ENCODE results near the gene DAGLA.
A peak's percentile ranks its signal among the peaks of the same experiment; 100 is the strongest.

The DAGLA gene

DNA sequence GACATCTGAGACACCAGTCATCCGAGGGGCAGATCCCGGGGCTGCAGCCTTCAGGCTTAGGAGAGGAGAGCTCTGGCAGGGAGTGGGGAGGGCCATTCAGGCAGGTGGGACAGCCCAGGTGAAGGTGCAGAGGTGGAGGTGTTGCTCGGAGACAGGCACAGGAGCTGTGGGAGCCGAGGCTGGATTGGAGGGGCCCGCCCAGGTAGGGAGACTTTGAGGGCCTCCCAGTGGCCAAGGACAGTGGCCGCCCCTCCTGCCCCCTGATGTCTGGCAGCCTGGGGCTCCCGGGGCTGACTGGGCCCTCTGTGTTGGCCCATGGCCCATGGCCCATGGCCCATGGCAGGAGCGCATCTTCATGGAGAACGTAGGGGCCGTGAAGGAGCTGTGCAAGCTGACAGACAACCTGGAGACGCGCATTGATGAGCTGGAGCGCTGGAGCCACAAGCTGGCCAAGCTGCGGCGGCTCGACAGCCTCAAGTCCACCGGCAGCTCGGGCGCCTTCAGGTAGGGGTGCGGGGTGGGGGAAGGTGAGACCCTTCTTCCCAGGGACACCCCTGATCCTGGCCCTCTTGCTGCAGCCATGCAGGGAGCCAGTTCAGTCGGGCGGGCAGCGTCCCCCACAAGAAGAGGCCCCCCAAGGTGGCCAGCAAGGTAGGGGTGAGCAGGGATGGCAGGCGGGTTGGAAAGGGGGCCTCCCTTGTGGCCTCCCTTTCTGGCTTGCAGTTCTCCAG, 98.9 kb downstream of the DAGLA start:
- DNase-seq (ENCODE audit: low read depth in 3 of 3), result no peak

DNA sequence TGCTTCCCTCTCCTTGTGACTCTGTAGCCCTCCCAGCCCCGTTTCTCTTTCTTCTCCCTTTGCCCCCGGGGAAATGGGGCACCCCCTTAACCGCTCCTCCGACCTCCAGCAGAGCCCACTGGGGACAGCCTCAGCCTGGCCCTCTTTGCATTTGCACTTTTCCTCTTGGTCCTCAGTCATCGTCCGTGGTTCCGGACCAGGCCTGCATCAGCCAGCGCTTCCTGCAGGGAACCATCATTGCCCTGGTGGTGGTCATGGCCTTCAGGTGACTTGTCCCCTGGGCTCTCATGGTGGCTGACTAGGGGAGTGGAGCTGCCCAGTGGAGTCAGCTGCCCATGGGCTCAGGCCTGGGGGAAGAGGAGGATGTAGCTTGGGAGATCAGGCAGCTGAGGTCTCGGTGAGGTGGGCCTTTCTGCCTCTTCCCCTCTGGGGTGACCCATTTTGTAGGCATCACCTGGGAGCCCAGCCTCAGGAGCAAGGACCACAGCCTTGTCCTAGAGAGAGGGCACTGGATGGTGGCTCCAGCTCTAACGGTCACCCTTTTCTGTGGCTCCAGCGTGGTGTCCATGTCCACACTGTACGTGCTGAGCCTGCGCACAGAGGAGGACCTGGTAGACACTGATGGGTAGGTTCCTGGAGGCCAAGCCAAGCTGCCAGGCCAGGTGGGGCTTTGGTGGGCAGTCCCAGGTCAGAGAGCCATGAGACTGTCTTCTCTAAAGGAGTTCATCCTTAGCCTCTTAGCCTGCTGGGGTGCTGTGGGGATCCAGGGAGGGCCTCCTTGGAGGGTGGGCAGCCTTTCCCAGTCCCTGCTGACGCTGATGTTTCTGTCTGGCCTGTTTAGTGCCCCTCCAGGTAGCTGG, 99.7 kb downstream of the DAGLA start:
- DNase-seq (ENCODE audit: low read depth in 3 of 3), result no peak

DNA sequence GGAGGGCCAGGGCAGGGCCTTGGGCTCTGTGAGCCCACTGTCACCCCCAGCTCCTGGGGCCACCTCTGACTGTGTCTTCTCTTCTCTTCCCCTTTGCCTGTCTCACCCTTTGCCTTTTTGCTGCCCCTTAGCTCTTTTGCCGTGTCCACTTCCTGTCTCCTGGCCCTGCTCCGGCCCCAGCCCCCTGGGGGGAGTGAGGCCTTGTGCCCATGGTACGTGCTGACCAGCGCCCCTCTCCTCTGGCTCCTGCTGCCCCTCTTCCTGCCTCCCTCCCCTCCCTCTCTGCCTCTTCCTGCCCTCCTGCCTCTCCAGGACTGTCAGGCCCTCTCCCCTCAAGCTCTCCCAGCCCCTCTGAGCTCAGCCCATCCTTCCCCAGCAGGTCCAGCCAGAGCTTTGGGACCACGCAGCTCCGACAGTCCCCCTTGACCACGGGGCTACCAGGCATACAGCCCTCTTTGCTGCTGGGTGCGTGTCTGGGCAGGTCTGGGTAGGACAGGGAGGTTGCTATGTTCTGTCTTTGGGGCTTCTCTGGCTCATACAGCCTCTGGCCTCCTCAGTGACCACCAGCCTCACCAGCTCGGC, 100.5 kb downstream of the DAGLA start:
- no peak for DNase-seq (ENCODE audit: low read depth in 3 of 3)

DNA sequence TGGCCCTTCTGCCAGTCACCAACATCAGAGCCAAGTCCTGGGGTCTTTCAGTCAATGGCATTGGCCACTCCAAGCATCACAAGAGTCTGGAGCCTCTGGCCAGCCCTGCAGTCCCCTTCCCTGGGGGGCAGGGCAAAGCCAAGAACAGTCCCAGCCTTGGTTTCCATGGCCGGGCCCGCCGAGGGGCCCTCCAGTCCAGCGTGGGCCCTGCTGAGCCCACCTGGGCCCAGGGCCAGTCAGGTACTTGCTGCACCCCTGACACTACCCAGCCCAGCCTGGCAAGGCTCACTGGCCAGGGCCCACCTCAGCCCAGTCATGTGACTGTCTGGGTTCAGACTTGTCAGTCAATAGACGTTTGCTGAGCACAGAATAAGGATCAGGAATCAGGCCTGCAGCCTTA, 101.4 kb downstream of the DAGLA start:
- DNase-seq (ENCODE audit: low read depth in 3 of 3), result no peak

DNA sequence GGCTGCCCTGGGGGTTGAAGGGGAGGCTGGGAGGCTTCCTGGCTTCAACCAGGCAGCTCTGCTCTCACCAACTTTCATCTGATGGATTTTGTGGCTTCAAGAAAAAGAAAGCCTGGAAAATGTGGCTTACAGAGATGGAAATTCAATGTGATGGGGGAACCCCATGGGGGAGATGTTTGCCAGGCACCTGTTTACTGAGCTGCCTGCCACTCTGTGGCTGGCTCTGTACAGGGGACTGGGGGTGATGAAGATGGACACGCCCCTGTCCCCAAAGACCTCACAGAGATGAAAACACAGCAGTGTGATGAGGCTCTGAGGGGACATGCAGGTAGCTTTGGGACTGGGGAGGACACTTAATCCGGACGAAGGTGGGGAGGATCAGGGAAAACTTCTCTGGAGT, 102.1 kb downstream of the DAGLA start:
- no peak for DNase-seq (ENCODE audit: low read depth in 3 of 3)

DNA sequence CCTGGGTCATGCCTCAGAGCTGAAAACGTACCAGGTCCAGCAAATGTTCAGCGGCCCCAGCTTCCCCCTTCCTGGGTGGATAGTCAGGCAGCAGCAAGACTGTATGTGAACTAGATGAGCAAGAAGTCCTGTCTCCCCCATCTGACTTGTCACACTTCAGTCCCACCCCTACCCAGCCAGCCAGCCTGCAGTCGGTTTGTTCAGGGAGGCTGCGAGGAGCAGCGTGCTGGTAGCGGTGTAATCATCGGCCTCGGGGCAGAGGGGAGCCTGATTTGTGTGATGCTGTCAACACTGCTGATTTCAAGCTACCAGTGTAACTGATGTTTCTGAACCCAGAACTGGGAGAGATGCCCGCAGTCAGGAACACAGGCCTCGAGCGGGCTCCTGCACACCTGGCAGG, 102.7 kb downstream of the DAGLA start:
- no peak for DNase-seq (ENCODE audit: low read depth in 3 of 3)

DNA sequence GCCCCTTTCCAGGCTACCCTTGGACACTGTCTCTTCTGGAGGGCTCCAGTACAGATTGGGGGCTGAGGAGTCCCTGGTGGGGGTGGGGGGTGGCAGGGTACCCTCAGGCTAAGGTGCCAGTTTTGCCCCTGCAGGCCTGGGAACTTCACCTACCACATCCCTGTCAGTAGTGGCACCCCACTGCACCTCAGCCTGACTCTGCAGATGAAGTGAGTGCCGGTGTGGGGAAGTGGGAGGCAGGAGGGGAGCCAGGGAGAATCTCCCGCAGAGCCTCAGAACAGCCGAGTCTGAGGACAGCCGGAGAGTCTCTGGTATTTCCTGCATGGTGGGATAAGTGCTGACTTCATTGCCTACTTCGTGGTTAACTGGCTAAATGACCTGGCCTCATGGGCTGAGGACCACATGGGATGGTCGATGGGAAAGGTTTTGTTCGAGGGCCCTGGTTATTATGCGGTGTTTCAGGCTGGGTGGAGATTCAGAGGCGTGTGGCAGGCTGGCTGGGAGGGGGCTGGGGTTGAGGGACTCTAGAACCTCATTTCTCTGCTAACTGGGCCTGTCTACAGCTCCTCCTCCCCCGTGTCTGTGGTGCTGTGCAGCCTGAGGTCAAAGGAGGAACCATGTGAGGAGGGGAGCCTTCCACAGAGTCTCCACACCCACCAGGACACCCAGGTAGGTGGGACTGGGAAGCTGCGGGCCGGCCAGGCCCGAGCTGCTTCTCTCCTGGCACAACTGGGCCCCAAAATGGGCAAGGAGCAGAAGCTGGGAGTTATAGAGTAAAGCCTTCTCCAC, 103.7 kb downstream of the DAGLA start:
- no peak for DNase-seq (ENCODE audit: low read depth in 3 of 3)

DNA sequence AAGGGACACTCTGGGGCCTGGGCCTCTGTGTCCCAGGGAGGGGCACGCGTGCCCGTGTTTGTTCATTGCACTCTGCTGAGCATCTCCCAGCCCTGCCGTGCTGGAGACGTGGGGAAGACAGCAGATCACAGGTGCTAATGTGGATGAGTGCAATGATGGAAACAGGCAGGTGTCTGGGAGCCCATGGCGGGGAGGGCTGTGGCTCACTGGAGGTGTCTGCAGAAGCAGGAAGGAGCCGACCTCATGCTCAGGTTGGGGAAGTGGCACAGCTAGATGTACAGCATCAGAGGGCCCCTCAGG, 104.3 kb downstream of the DAGLA start:
- DNase-seq (ENCODE audit: low read depth in 3 of 3), result no peak

DNA sequence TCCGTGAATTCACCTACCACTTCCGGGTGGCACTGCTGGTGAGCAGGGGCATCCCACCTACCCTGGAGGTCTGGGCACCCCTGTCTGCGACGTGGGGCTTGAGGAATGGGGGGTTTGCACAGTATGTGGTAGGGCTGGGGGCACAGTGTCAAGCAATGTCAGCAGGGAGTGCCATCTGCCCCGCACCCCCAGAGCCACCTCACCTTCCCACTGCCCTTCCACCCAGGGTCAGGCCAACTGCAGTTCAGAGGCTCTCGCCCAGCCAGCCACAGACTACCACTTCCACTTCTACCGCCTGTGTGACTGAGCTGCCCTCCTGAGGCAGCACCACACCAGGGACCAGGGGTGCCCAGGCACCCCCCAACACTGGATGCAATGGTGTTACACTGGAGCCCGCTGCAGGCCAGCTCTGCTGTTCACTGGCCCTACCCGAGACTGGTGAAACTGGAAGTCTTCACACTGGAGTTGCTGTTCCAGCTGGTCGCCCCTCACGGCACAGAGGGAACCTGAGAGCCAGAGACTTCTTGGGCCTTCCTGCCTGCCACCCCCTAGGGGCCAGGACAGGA, 105.7 kb downstream of the DAGLA start:
- DNase-seq (ENCODE audit: low read depth in 3 of 3), result no peak

DNA sequence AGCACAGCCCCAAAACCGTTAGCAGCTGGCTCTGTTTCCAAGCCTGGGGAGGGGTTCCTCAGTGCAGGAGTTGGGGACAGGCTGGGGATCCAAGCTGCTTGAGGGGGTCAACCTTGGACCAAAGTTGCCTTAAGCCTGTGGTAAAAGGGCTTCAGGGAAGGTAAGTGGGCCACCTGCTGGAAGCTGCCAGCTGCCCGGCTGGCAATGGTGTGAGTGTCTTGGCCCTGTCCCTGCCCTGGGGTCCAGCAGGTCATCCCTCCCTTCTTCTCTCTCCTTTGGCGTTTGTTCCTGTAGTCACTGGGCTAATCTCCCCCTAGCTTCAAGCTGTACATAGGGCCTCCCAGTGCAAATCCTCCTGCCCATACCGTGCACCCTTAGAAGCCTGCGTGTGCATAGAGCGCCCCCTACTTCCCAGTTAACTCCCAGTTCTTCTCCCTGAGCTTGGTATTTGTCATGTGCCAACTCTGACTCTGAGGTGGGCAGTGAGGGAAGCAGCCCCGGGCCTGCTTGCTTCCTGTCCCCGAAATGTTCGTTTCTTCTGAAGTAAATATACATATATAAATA, 107.8 kb downstream of the DAGLA start:
- DNase-seq (ENCODE audit: low read depth in 3 of 3), result no peak

DNA sequence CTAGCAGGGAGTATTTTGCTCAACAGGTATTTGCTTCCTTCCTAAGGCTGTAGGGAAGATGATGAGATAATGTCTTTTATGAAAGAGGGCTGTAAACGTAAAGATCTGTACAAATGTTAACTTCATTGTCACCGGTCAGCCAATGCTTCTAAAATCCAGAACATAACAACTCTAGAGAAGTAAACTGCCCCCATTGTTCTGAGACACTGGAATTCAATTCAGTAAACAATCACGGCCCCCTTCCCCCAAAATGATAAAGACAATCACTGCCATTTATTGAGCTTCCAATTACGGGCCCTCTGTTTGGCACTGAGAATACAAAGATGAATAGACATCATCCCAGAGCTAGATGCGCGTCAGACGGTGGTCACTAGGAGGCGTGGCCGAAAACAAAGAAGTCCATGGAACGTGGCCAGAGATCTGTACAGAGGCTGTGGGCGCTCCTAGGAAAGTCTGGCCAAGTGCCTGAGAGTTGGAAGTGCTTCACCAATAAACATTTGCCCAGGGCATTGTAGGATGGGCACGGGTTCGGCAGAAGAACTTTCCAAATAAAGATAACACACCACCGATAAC, 111.6 kb downstream of the DAGLA start:
- DNase-seq (ENCODE audit: low read depth in 3 of 3), result peak; percentile 21 to 33 (median 22)

DNA sequence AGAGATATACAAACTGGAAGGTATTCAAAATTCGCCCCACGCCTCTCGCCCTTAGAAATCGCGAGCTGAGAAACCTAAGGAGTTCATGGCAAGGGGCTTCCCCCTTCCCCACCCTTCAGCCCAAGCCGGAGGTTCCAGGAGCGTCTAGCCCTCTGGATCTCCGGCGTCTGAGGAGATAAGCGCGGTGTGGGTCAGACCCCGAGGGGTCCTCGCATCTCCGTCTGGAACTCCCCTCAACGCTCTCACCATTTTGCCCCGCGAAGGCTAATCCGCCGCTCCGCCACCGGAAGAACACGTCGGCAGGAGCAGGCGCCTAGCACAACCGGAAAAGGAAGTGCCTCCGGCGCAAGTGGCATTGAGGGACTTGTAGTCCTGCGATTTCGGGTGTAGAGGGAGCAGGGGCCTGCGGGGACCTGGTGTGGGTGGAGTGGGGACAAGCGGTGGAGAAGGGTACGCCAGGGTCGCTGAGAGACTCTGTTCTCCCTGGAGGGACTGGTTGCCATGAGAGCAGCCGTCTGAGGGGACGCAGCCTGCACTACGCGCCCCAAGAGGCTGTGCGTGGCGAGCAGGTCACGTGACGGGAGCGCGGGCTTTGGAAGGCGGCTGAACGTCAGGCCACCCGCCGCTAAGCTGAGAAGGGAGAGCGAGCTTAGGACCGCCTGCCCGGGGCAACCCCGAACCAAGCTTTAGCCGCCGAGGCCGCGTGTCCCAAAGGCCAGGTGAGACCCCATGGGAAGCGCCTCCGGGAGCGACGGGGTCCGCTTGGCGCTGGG, 112.3 kb downstream of the DAGLA start, which contains the start of the genes FEN1 and TMEM258:
TSS of gene FEN1 (plus strand) at position 602 of the 773 bp plus-strand sequence. CDS start 2,451 bp downstream, outside the sequence.
TSS of gene TMEM258 (minus strand) at position 290 of the 773 bp plus-strand sequence. CDS start at position 249, 41 bp downstream.
- peak; percentile 76 to 85 (median 80) for DNase-seq (ENCODE audit: low read depth in 3 of 3)

DNA sequence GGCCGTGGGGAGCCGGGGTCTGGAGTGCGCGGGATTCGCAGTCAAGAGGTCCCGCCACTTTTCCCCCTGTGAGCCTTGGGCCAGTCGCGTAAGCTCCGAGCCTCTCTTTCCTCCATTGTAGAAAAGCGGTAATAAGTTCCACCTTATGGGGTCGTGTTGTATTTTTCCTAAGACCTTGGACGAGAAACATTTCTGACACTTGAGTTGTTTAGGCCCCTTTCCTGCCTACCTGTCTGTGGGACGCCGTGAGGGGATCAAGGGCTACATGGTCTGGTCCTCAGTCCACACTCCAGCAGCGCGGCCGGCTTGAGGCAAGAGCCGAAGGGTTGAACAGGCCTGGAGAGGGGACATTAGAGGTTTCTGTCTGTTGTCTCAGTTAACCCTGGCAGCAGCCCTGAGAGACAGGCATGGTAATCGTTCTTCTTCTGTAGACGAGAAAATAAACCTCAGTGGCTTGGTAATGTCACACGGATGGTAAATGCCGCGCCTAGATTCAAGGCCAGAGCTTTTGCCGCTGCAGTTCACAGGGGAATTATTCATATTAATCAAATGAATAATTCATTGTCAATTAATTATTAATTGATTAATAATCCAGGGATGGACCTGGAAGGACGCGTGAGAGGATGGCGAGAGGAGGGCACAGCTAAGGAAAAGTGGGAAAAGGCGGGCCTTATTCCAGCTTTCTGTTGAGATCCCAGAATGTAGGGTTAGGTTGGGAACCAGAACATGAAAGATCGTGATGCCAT, 113.1 kb downstream of the DAGLA start:
- no peak for DNase-seq (ENCODE audit: low read depth in 3 of 3)

DNA sequence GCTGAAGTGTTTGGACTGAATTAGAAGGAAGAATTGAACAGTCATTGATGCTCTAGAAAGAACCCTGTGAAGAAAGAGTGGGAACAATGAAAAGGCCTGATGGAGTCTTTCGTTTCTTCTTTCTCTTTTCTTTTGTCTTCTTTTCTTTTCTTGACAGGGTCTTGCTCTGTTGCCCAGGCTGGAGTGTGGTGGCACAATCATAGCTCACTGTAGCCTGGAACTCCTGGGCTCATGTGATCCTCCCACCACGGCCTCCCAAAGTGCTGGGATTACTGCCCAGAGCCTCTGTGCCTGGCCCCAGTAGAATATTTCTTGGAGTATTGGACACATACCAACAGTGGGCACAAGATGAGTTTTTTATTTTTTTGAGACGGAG, 113.6 kb downstream of the DAGLA start:
- no peak for DNase-seq (ENCODE audit: low read depth in 3 of 3)

DNA sequence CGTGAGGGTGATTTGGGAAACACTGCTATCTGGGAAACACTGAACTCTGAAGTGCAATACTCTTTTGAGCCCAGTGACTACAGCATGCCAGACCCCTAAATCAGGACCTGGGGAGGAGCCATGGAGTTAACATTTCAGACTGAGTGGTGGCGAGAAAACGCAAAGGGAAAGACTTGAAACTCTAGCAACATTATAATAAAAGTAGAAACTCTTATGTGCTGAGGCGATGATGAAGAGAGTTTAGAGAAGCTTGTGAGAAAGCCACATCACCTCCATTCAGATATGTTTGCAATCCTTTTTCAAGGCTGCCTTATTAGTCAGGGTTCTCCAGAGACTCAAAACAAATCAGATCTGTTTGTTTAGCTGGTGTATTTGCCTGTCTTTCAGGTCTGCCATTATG, 114.4 kb downstream of the DAGLA start:
- no peak for DNase-seq (ENCODE audit: low read depth in 3 of 3)

DNA sequence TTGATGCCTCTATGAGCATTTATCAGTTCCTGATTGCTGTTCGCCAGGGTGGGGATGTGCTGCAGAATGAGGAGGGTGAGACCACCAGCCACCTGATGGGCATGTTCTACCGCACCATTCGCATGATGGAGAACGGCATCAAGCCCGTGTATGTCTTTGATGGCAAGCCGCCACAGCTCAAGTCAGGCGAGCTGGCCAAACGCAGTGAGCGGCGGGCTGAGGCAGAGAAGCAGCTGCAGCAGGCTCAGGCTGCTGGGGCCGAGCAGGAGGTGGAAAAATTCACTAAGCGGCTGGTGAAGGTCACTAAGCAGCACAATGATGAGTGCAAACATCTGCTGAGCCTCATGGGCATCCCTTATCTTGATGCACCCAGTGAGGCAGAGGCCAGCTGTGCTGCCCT, 115.3 kb downstream of the DAGLA start:
- DNase-seq (ENCODE audit: low read depth in 3 of 3), result no peak

DNA sequence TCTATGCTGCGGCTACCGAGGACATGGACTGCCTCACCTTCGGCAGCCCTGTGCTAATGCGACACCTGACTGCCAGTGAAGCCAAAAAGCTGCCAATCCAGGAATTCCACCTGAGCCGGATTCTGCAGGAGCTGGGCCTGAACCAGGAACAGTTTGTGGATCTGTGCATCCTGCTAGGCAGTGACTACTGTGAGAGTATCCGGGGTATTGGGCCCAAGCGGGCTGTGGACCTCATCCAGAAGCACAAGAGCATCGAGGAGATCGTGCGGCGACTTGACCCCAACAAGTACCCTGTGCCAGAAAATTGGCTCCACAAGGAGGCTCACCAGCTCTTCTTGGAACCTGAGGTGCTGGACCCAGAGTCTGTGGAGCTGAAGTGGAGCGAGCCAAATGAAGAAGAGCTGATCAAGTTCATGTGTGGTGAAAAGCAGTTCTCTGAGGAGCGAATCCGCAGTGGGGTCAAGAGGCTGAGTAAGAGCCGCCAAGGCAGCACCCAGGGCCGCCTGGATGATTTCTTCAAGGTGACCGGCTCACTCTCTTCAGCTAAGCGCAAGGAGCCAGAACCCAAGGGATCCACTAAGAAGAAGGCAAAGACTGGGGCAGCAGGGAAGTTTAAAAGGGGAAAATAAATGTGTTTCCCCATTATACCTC, 115.8 kb downstream of the DAGLA start:
- DNase-seq (ENCODE audit: low read depth in 3 of 3), result no peak

Measured in stimulated activated CD4-positive, alpha-beta T cell treated with anti-CD3 and anti-CD28 coated beads, TNF-alpha, amount 100 ng/mL, for 48 hours (primary cell).